RPMI7951 (cell line): Measurements from ENCODE around the gene SACM1L. TPM values are rescaled to one million over a fixed set of nuclear protein-coding genes. Genes with fewer than 3 reads are reported as not detected.
"Not testable (repeated sequence)": the region's sequence is repeated elsewhere in the genome, so short reads cannot be mapped to it uniquely, and the experiment has no call there.

ENCODE experiments used
- DNase-seq: peaks from one replicate; pipeline ENCODE4 v3.0.0-alpha.2; 2012; ENCODE audit warnings: low read depth
- total RNA-seq: library from RNA; depleted of rRNA; stranded (reverse); fragments of >200 nt; shearing (Covaris generic); gene quantifications from 2 replicates; pipeline ENCODE4 v1.2.3, GENCODE V29; 2014

SACM1L gene
- total RNA-seq, 1 experiment from 2014 or later: 32.3 TPM

DNA sequence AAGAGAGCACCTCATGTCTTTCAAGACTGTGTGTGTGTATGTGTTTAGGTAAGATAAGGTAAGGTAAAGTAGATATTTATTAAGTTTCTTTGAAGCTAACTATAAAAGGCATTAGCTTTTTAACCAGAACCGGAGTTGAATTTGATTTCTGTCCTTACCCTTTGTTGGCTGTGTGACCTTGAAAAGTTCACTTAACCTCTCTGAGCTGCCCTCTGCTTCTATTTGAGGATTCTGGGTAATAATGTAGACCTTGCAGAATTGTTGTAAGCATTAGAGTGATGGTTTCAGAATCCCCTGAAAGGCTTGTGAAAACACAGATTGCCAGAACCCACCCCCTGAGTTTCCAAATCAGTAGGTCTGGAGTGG is 21.6 kb upstream of the SACM1L start:
- no peak for DNase-seq

DNA sequence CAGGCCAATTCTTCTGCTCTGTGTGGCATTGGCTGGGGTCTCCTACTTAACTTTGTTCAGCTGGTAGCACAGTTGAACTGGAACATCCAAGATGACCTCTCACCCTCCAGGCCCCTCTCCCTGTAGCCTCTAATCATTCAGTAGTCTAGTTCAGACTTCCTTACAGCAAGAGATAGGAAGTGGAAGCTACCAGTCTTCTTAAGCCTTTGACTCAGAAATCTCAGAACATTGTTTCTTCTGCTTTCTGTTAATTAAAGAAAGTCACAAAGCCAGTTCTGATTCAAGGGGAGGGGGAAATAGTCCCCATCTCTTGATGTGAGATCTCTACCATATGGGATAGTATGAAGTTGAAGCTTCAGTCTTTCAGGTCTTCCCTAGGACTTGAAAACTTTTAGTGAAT is 18.8 kb upstream of the SACM1L start:
- no peak for DNase-seq

DNA sequence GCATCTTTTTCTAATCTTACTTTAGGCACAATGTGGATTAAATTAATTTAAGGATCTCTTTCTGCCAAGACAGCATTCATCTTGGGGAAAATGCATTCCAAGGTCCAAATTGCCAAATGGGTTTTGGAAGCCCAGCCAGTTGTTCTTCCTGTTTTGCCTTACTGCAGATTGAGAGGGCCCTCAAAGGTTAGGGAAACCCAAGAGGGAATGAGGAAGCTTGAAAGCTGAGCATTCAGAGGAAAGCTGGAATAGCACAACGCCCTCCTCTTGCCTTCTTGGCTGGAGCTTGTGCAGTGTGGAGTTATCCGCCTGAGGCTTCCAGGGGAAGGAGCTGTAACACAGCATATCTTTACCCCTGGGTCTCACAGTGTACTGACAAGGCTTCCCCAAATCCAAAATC is 18.2 kb upstream of the SACM1L start:
- no peak for DNase-seq

DNA sequence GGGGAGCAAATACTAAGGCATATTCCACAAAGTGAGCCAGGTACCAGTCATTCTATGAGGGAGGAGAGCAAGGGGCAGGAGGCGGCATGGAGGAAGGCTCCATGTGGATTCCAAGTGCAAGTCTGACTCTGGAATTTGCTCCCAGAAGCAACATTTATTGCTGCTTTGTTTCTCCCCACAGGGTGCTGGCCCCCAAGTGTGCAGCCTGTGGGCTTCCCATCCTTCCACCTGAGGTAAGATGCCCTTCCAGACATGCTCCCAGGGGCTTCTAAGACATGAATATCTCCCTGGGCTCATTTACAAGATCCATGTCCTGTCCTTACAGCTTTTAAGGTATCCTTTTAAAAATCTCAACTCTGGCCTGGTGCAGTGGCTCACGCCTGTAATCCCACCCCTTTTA is 15.9 kb upstream of the SACM1L start:
- DNase-seq: no peak

DNA sequence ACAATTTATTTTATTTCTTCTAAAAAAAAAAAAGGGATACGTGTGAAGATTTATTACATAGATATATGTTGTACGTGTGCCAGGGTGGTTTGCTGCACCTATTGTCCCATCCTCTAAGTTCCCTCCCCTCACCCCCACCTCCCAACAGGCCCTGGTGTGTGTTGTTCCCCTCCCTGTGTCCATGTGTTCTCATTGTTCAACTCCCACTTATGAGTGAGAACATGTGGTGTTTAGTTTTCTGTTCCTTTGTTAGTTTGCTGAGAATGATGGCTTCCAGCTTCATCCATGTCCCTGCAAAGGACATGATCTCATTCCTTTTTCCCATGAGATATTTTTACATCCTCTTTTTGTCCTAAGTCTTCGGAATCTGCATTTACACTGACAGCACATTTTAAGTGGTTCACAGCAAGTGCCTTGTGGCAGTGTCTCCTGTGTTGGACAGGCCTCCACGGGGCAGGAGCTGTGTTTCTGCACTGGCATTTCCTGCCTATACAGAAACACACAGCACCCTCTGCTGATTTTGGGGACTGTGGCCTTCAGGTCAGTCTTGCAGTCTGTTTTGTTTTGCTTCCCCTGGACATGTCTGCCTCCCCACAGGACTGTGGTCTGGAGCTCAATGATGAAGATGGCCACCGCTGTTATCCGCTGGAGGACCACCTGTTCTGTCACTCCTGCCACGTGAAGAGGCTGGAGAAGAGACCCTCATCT is 12.7 kb upstream of the SACM1L start:
- no peak for DNase-seq

DNA sequence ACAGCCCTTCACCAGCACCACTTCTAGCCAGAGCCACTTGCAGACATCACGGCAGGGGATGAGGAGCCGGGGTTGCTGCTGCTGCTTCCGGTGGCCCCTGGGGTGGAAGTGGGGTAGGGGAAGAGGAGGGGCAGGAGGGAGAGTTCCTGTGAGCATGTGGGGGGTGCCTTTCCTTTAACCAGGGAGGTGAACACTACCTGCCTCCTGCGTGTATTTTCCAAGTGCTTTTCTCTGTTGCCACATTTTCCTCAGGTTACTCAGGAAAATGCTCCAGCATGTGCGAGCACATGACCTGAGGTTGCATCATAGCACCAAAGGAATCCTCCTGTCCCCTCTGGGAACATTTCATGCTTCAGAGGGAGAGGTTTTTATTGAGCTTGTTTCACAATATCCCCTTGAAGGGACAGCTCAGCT is 12.2 kb upstream of the SACM1L start:
- peak; percentile 54 for DNase-seq

DNA sequence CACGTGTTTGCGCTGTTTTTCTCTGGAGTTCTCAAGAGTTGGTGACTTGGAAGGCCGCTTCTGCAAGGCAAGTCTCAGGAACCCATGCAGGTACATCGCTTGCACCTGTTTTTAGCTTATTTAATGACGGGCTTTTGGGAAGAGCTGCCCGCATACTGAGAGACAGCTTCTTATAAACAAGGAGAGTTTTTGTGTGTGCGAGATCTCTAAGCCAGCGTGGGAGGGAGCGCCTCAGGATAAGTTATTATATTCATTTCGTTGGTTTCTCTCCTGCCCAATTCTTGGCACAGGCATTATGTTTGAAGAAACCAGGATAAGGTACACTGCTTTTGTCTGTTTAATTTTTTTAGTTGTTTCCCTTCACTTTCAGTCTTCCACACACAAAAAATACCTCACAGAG is 11.4 kb upstream of the SACM1L start:
- no peak for DNase-seq

DNA sequence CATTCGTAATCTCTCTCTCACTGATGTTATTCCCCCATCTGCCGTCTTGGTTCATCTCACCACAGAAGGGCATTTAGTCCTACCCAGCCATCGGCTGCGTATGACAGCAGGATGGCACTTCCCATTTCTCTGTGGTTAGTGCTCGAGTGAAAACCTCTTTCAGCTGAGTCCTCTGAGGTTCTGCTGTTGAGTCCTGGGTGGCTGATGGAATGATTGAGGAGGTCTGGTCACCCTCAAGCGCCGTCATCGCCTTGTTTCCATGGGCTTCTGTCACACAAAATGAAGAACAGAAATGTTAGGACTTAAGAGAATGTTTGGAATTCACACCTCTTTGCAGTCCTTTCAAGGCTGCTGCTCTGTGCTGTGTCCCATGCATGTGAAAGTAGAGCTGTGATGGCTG is 9.4 kb upstream of the SACM1L start:
- DNase-seq: no peak

DNA sequence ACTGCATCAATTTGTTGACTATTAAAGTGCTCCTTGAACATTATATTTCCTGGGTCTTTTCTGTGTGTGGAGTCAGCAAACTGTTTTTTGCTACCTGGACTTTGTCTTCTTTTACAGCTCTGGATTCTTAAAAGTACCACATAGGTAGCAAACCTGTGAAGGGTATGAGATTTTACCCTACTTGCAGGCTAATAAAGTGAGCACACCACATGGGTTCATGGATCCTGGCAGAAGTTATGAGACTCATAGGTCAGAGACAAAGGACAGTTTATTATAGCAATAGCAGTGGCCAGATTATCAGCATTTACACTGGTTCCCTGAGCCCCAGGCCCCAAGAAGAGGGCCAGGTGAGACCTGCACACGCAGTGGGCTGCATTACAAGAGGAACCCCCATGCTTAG is 8.0 kb upstream of the SACM1L start:
- no peak for DNase-seq

DNA sequence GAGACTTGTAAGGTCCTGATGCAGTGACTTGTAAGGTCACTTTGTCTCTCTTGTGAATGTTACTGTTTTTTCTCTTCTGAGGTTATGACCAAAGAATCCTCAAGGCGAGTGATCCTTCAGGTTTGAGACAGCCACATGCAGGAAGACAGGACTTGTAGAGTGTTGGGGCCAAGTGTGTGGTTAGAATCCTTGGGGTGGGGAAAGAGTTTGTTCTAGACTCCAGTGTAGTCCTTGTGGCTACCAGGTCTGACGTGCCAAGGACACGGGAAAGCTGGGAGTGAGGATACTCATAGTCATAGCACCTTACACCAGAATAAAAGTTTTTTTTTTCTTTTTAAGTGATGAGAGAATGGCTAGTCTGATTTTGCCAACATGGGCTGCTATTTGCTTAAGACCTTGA is 7.3 kb upstream of the SACM1L start:
- no peak for DNase-seq

DNA sequence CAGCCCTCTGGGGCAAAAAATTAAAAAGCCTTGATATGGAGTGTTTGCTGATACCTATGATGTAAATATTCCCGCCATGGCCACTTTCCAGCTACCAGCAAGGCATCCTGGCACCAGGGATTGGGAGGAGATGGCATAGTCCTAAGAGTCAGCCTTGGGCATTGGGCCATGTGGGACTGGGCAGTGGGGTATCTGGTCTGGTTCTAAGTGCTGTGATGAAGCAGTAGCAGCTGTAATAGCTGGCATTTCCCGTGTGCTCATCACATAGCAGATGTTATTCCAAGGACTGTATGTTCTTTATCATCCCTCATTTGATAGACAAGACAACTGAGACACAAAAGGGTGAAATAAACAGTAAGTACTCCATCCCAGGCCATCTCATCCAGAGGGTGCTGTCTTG is 6.9 kb upstream of the SACM1L start:
- DNase-seq: no peak

DNA sequence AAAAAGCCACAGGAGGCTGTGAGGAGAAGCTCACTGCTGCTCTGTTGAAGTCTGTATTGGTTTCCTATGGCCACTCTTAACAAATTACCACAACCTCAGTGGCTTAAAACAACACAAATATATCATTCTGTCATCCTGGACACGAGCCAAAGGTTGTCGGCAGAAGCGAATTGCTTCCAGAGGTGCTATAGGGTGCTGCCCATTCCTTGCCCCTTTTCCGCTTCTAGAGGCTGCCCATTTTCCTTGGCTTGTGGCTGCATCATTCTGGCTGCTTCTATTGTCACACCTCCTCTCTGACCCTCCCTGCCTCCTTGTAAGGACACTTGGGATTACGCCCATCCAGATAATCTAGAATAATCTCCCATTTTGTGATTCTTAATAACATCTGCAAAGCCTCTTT is 6.4 kb upstream of the SACM1L start:
- no peak for DNase-seq

DNA sequence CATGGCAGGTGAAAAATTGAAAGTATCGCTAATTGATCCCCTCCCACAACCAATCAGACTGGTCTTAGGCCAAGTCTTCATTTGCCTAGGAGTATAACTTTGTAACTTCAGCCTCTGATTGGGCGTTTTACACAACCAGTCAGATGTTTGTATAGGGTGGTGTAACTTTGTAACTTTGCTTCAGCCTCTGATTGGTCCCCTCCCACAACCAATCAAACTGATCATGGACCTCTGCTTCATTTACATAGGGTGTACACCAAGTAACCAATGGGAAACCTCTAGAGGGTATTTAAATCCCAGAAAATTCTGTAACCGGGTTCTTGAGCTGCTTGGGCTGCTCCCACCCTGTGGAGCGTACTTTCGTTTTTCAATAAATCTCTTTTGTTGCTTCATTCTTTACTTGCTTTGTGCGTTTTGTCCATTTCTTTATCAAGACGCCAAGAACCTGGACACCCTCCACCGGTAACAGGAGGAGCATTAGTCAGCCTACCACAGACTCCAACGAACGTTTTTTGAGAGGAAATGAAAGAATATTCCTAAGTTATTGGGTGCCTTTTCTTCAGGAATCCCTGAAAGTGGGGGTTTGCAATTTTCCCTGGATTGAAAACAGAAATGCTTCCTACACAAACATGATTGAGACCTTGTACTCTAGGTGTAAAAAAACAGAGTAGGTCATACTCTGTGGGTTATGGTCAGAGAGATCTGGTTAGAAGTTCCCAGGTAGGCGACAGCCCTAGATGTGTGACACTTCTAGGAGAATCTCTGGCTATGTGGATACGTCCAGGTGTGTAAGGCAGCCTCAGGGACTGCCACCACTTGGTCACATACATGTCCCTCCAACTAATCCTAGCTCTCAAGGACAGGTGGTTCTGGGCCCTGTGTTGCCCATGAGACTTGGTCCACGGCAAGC is 5.5 kb upstream of the SACM1L start:
- DNase-seq: peak; percentile 28

DNA sequence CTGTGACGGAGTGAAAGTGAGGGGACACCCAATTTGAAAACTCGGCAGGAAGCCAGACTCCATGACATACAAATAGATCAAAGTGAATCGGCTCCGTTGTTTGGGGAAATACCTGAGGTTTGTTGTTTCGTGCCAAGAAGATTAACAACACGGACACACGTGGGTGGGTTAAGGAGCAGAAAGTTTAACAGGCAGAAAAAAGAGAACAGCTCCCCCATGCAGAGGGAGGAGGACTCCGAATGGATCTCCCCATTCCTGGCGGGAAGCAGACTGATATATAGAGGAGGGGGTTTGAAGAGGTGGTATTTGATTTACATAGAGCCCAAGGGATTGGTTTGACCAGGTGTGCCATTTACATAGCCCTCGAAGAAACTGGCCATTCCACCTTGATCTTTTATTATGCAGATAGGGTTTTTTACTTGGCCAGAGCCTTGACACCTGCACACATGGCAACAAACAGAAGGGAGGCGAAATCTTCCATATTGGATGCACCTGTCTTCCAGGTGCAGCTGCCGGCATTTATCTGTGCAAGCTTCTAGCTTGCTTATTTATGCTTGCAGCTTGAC is 4.8 kb upstream of the SACM1L start:
- no peak for DNase-seq

DNA sequence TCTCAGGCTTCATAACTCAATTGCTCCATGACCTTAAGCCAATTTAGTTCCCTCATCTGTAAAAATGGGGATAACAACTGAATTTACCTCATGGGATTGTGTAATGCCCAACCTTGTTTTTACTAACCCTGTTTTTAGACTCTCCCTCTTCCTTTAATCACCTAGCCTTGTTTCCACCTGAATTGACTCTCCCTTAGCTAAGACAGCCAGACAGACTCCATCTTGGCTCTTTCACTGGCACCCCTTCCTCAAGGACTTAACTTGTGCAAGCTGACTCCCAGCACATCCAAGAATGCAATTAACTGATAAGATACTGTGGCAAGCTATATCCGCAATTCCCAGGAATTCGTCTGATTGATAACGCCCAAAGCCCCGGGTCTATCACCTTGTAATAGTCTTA is 3.5 kb upstream of the SACM1L start:
- not testable (repeated sequence) for DNase-seq

DNA sequence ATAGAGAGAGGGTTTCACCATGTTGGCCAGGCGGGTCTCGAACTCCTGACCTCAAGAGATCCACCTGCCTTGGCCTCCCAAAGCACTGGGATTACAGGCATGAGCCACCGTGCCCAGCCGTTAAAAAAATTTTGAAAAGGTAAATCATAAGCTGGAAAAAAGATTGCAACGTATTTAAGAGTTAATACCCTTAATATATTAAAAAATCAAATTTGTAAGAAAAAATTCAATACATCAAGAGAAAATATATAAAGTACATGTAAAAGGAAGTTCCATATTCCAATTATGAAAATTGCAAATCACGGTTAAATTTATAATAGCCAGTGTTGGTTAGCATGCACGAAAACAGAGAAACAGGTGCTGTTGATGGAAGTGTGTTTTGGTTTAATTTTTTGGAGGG is 2.3 kb upstream of the SACM1L start:
- no peak for DNase-seq

DNA sequence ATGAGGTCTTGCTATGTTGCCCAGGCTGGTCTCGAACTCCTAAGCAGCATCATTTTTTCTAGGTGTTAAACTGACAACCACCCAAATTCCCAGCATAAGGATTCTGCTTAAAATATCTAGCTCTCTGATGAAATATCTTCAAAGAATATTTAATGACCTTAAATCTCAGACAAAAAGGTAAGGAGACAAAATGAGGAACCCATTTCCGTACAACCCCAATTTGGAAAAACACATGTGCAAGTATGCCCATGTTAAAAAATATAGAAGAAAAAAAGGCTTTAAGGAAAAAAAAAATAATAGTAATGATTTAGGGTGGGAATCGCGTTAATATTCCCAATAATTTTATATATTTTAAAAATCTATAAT is 1.4 kb upstream of the SACM1L start:
- DNase-seq: no peak

DNA sequence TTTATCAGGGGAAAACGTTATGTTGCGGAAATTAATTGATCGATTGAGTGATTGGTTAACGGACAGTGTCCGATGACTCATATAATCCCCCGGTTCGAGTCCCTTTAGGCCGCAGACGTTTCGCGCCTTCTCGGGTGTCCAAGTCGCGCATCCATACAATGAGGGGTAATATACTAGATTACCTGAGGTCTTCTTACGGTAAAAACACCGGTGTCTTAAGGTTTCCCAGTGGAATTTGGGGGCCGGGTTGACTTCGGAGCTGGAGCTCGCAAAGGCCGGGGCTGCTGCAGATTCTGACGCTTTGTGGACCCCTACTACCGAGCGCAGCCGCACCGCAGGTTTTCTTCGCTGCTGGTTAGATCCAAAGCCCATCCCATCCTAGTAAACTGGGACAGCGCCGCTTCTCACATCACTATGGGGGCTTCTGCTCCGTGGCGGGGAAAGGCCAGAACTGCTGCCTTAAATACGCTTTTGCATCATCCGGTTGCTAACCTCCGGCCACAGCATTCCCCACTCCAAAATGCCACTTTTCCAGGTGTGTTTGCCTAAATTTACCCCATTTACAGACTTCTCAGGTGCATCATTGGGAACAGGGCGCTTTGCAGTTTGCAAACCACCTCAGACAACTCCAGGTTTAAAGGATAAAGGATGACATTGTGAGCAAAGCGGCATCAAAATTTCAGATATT is 858 bp upstream of the SACM1L start:
- peak; percentile 51 for DNase-seq

DNA sequence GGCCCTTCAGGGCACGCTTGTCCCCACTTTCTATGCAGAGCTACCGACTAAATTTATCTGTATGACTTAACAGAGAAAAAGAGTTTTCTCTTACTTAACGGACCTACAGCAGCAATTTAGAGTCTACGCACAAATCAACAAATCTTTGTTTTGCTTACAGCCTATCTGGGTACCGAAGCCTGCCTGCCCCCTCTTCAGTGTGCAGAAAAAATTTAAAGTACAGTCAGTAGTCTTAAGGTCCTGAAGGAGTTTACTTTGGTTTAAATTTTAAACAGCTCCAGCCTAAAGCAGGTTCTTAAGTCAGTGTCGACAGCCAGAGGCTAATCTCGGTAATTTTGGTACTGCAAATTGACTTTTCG is 570 bp downstream of the SACM1L start:
- no peak for DNase-seq

DNA sequence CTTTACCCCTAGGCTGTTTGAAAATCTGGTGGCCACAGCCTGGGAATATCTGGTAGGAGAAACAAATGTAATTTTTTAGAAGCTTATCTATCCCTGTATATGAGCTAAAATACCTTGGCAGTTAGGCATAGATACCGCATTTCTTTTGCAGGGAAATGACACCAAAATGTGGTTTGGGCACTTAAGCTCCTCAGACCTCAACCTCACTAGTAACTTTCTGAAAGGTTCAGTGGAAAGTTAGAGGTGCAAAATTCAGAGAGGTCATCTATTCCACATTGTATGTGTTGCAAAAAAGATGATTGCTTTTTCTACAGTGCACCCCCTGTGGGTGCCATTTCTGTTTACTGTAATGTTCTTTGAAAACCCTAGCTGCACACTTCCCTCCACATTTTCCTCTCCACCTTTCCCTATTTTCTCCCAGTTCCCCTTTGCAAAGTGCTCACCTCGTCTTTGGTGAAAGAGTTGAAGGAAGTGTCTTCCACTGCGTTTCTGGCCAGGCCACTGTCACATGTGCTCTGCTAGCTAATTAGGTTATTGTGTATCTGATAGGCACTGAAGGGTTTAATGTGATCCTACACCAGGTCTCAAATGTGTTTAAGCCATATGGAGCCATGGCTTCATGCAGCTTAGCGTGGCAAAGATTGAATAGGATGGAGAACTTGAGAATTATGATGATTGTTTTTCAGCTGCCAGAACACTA is 1.3 kb downstream of the SACM1L start:
- no peak for DNase-seq

DNA sequence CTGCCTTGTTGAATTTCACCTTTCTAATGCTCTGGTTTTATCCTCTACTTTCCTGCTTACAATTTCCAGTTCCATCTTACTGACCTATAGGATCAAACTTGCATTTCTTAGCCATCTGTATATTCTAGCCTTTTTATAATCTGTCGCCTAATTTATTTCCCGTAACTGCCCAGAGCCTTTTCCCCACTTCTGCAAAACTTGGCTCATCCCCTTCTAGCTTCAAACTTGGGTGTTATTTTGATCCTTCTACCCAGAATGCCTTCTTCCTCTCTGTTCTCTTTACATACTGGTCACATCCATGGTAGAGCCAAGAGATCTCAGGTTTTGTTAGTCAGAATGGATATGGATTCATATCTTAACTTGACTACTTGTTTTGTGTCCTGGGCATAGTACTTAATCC is 2.6 kb downstream of the SACM1L start:
- DNase-seq: no peak

DNA sequence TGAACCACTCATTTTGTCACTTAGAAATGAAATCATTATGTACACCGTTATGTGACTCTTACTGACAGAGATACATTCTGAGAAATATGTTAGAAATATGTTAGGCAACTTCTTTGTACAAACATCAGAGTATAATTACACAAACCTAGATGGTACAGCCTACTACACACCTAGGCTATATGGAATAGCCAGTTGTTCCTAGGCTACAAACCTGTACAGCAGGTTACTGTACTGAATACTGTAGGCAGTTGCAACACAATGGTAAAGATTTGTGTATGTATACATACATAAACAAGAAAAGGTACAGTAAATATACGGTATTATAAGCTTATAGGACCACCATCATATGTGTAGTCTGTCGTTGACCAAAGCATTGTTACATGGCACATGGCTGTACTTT is 3.7 kb downstream of the SACM1L start:
- no peak for DNase-seq
